ENCODE data around the gene OR8G5. TPM values are rescaled to one million over a fixed set of nuclear protein-coding genes. Genes with fewer than 3 reads are reported as not detected.
"Not testable (repeated sequence)": the region's sequence is repeated elsewhere in the genome, so short reads cannot be mapped to it uniquely, and the experiment has no call there.

OR8G5 gene
- total RNA-seq, 2 experiments from 2014 or later = not detected

DNA sequence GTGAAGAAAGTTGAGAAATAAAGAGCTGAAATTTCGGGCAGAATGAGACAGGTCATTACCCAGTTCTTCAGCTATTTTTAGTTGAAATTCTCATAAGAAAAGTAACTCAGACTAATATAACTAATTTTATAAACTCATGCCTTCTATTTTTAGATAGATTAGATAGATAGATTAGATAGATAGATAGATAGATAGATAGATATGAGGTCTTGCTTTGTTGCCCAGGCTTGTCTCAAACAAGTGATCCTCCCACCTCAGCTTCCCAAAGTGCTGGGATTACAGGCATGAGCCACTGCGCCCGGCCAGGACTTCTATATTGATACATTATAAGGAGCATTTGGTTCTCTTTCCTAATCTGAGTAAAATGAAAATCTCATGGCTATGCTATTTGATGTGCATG is 42.1 kb upstream of the OR8G5 start:
- no peak overlapping the region for H2AFZ ChIP-seq (ENCODE audit: low read length)
- no peaks in the 10 kb centered on the region for H3K36me3 ChIP-seq (ENCODE audit: insufficient read depth, low read length)
- no peaks in the 10 kb centered on the region for H3K4me1 ChIP-seq (ENCODE audit: insufficient read depth, low read length, poor library complexity, severe bottlenecking)
- ChIA-PET POLR2A (interaction anchor here (1.4 kb wide), 1 partner anchor 28 kb away, joined by 4 read pairs; no protein-coding TSS in a partner anchor), CTCF (ENCODE audit: unreplicated experiment) (no interaction called here)
- BruUV-seq (replicated peaks) = no TSS peak
- H3K79me2 ChIP-seq (ENCODE audit: insufficient read depth, low read depth, low read length) = no peaks in the 10 kb centered on the region
- intact Hi-C loops (cut with micrococcal nuclease; ENCODE audit: unreplicated experiment) = no loop called here
- H3K4me2 ChIP-seq (ENCODE audit: low read length) = no peak overlapping the region
- no peak for DNase-seq (ENCODE audit: low spot score)
- TF ChIP-seq, protein P1, sequence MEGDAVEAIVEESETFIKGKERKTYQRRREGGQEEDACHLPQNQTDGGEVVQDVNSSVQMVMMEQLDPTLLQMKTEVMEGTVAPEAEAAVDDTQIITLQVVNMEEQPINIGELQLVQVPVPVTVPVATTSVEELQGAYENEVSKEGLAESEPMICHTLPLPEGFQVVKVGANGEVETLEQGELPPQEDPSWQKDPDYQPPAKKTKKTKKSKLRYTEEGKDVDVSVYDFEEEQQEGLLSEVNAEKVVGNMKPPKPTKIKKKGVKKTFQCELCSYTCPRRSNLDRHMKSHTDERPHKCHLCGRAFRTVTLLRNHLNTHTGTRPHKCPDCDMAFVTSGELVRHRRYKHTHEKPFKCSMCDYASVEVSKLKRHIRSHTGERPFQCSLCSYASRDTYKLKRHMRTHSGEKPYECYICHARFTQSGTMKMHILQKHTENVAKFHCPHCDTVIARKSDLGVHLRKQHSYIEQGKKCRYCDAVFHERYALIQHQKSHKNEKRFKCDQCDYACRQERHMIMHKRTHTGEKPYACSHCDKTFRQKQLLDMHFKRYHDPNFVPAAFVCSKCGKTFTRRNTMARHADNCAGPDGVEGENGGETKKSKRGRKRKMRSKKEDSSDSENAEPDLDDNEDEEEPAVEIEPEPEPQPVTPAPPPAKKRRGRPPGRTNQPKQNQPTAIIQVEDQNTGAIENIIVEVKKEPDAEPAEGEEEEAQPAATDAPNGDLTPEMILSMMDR (conservative IDR thresholded peaks at IDR 0.05; ENCODE audit: low read length) = no peak
- no peak for TF ChIP-seq EZH2phosphoT487 (IDR thresholded peaks at IDR 0.05; ENCODE audit: borderline replicate concordance, low read depth, low read length)
- H3K27ac ChIP-seq (ENCODE audit: low read depth, low read length, poor library complexity, severe bottlenecking) = no peak overlapping the region
- no peaks in the 10 kb centered on the region for H3K9me3 ChIP-seq (ENCODE audit: low read length)
- H3K4me3 ChIP-seq (ENCODE audit: low read depth, low read length, poor library complexity, severe bottlenecking) = no peak overlapping the region
- H3K9me2 ChIP-seq (ENCODE audit: insufficient read depth, low read length) = no peaks in the 10 kb centered on the region
- H4K20me1 ChIP-seq (ENCODE audit: insufficient read depth, low read length) = no peaks in the 10 kb centered on the region

DNA sequence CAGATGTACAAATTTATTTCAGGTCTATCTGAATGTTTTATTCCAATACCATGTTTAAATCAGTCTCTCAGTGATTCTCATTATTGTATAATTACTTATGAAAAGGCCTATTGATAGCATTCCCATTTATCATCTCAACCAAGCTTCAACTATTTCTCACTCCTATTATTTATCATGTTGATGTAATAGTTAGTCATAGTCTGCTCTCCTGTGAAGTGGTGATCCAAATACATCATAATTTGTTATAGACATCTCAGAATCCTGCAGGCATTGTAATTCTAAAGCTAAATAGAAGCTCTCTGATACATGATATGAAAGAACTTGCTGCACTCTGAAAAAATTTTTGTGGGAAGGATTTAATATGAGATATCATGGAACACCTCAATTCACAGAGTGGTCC is 37.0 kb upstream of the OR8G5 start:
- no peaks in the 10 kb centered on the region for H3K9me2 ChIP-seq (ENCODE audit: insufficient read depth, low read length)
- no TSS peak for BruUV-seq (replicated peaks)
- H3K36me3 ChIP-seq (ENCODE audit: insufficient read depth, low read length) = no peaks in the 10 kb centered on the region
- no peaks in the 10 kb centered on the region for H3K4me1 ChIP-seq (ENCODE audit: insufficient read depth, low read length, poor library complexity, severe bottlenecking)
- H4K20me1 ChIP-seq (ENCODE audit: insufficient read depth, low read length) = no peaks in the 10 kb centered on the region
- H2AFZ ChIP-seq (ENCODE audit: low read length) = no peak overlapping the region
- ChIA-PET CTCF (ENCODE audit: unreplicated experiment) (no interaction called here), POLR2A (interaction anchor here (0.7 to 1.1 kb wide), 3 partner anchors 9 to 111 kb away, joined by 3 to 4 read pairs (median 3); no protein-coding TSS in a partner anchor)
- no peaks in the 10 kb centered on the region for H3K9me3 ChIP-seq (ENCODE audit: low read length)
- no peaks in the 10 kb centered on the region for H3K79me2 ChIP-seq (ENCODE audit: insufficient read depth, low read depth, low read length)
- TF ChIP-seq, protein P1 (conservative IDR thresholded peaks at IDR 0.05; ENCODE audit: low read length) = no peak
- TF ChIP-seq EZH2phosphoT487 (IDR thresholded peaks at IDR 0.05; ENCODE audit: borderline replicate concordance, low read depth, low read length) = no peak
- no peak overlapping the region for H3K27ac ChIP-seq (ENCODE audit: low read depth, low read length, poor library complexity, severe bottlenecking)
- no peak for DNase-seq (ENCODE audit: low spot score)
- no peak overlapping the region for H3K4me2 ChIP-seq (ENCODE audit: low read length)
- no peak overlapping the region for H3K4me3 ChIP-seq (ENCODE audit: low read depth, low read length, poor library complexity, severe bottlenecking)
- intact Hi-C loops (cut with micrococcal nuclease; ENCODE audit: unreplicated experiment) = no loop called here

DNA sequence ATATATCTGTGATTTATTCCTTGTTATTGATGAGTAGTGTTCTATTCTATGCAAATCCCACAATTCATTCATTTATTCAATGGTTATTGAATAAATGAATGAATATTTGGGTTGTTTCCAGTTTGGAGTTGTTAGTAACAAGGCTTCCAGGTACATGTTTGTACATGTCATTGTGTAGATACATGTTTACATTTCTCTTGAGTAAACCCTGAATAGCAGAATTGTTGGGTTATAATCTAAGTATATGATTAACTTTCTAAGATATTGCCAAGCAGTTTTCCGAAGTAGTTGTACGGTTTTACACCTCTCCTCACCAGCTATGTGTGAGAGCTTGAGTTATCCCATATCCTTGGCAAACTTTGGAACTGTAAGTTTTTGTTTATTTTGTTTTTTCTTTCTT is 33.8 kb upstream of the OR8G5 start:
- intact Hi-C loops (cut with micrococcal nuclease; ENCODE audit: unreplicated experiment) = no loop called here
- CTCF ChIA-PET (ENCODE audit: unreplicated experiment) = no interaction called here

DNA sequence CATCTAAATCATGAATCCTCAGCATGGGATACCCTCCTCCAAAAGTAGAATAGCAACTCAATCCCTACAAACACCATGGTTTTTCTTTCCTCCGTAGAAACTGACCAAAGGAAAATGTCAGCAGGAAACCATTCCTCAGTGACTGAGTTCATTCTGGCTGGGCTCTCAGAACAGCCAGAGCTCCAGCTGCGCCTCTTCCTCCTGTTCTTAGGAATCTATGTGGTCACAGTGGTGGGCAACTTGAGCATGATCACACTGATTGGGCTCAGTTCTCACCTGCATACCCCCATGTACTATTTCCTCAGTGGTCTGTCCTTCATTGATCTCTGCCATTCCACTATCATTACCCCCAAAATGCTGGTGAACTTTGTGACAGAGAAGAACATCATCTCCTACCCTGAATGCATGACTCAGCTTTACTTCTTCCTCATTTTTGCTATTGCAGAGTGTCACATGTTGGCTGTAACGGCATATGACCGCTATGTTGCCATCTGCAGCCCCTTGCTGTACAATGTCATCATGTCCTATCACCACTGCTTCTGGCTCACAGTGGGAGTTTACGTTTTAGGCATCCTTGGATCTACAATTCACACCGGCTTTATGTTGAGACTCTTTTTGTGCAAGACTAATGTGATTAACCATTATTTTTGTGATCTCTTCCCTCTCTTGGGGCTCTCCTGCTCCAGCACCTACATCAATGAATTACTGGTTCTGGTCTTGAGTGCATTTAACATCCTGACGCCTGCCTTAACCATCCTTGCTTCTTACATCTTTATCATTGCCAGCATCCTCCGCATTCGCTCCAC is 31.4 kb upstream of the OR8G5 start:
- H3K4me1 ChIP-seq (ENCODE audit: insufficient read depth, low read length, poor library complexity, severe bottlenecking); H3K79me2 ChIP-seq (ENCODE audit: insufficient read depth, low read depth, low read length); H3K9me3 ChIP-seq (ENCODE audit: low read length); H4K20me1 ChIP-seq (ENCODE audit: insufficient read depth, low read length); H3K9me2 ChIP-seq (ENCODE audit: insufficient read depth, low read length); H3K36me3 ChIP-seq (ENCODE audit: insufficient read depth, low read length); CTCF ChIA-PET (ENCODE audit: unreplicated experiment); BruUV-seq (replicated peaks); H2AFZ ChIP-seq (ENCODE audit: low read length); H3K27ac ChIP-seq (ENCODE audit: low read depth, low read length, poor library complexity, severe bottlenecking); POLR2A ChIA-PET; DNase-seq (ENCODE audit: low spot score); H3K4me3 ChIP-seq (ENCODE audit: low read depth, low read length, poor library complexity, severe bottlenecking); H3K4me2 ChIP-seq (ENCODE audit: low read length); intact Hi-C loops (cut with micrococcal nuclease; ENCODE audit: unreplicated experiment): not testable (repeated sequence)

More for the DNA sequence above, 33.8 kb upstream of the OR8G5 start:
- no TSS peak for BruUV-seq (replicated peaks)
- DNase-seq (ENCODE audit: low spot score) = no peak
- POLR2A ChIA-PET = no interaction called here
- Histone ChIP-seq H4K20me1 (ENCODE audit: insufficient read depth, low read length) (no peaks in the 10 kb centered on the region), H3K27ac (ENCODE audit: low read depth, low read length, poor library complexity, severe bottlenecking) (no peak overlapping the region), H2AFZ (ENCODE audit: low read length) (no peak overlapping the region), H3K4me2 (ENCODE audit: low read length) (no peak overlapping the region), H3K9me3 (ENCODE audit: low read length) (no peaks in the 10 kb centered on the region), H3K36me3 (ENCODE audit: insufficient read depth, low read length) (no peaks in the 10 kb centered on the region), H3K4me3 (ENCODE audit: low read depth, low read length, poor library complexity, severe bottlenecking) (no peak overlapping the region), H3K79me2 (ENCODE audit: insufficient read depth, low read depth, low read length) (no peaks in the 10 kb centered on the region), H3K9me2 (ENCODE audit: insufficient read depth, low read length) (no peaks in the 10 kb centered on the region), H3K4me1 (ENCODE audit: insufficient read depth, low read length, poor library complexity, severe bottlenecking) (no peaks in the 10 kb centered on the region)
- TF ChIP-seq, protein P1 (conservative IDR thresholded peaks at IDR 0.05; ENCODE audit: low read length) = no peak
- no peak for TF ChIP-seq EZH2phosphoT487 (IDR thresholded peaks at IDR 0.05; ENCODE audit: borderline replicate concordance, low read depth, low read length)
